Nephron progenitor cell (in vitro differentiated cells): ENCODE results near the gene ERO1A.

Experiments
- DNase-seq: peaks from one replicate; pipeline ENCODE4 v3.0.0; 2021
- H3K27ac Mint-ChIP-seq: 2 replicates; pipeline ENCODE4 v1.8.0; 2021; ENCODE audit warnings: mild to moderate bottlenecking, moderate library complexity, mixed read lengths
- H3K27me3 Mint-ChIP-seq: 2 replicates; pipeline ENCODE4 v1.8.0; 2021; ENCODE audit warnings: mild to moderate bottlenecking, low read depth, mixed read lengths; ENCODE audit not compliant: poor library complexity
- H3K36me3 Mint-ChIP-seq: 2 replicates; pipeline ENCODE4 v1.8.0; 2021; ENCODE audit warnings: low read depth, mixed read lengths
- H3K4me1 Mint-ChIP-seq: 2 replicates; pipeline ENCODE4 v1.8.0; 2021; ENCODE audit warnings: mixed read lengths
- H3K4me3 Mint-ChIP-seq: 2 replicates; pipeline ENCODE4 v1.8.0; 2021; ENCODE audit warnings: mild to moderate bottlenecking, moderate library complexity, mixed read lengths
- H3K9me3 Mint-ChIP-seq: 2 replicates; pipeline ENCODE4 v1.8.0; 2021; ENCODE audit warnings: mild to moderate bottlenecking, moderate library complexity, mixed read lengths
- TF ChIP-seq, protein P1 (sequence below): fragments of 200-600 bp; sonication (generic); IDR thresholded peaks from 2 replicates; pipeline ENCODE4 v1.5.0; 2021; ENCODE audit warnings: antibody characterized with exemption

The ERO1A gene

GRCh38 chr14:52703664-52704063 is 8.3 kb upstream of the ERO1A start:
- TF ChIP-seq, protein P1, sequence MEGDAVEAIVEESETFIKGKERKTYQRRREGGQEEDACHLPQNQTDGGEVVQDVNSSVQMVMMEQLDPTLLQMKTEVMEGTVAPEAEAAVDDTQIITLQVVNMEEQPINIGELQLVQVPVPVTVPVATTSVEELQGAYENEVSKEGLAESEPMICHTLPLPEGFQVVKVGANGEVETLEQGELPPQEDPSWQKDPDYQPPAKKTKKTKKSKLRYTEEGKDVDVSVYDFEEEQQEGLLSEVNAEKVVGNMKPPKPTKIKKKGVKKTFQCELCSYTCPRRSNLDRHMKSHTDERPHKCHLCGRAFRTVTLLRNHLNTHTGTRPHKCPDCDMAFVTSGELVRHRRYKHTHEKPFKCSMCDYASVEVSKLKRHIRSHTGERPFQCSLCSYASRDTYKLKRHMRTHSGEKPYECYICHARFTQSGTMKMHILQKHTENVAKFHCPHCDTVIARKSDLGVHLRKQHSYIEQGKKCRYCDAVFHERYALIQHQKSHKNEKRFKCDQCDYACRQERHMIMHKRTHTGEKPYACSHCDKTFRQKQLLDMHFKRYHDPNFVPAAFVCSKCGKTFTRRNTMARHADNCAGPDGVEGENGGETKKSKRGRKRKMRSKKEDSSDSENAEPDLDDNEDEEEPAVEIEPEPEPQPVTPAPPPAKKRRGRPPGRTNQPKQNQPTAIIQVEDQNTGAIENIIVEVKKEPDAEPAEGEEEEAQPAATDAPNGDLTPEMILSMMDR, result no peak
- H3K27me3 Mint-ChIP-seq, result peaks cover 4% of the 10 kb centered on the region
- peaks cover 8% of the 10 kb centered on the region for H3K9me3 Mint-ChIP-seq
- peaks cover 15% of the 10 kb centered on the region for H3K36me3 Mint-ChIP-seq
- no peak for DNase-seq
- peaks cover 25% of the 10 kb centered on the region for H3K4me1 Mint-ChIP-seq
- no peak overlapping the region for H3K27ac Mint-ChIP-seq
- no peak overlapping the region for H3K4me3 Mint-ChIP-seq

DNA sequence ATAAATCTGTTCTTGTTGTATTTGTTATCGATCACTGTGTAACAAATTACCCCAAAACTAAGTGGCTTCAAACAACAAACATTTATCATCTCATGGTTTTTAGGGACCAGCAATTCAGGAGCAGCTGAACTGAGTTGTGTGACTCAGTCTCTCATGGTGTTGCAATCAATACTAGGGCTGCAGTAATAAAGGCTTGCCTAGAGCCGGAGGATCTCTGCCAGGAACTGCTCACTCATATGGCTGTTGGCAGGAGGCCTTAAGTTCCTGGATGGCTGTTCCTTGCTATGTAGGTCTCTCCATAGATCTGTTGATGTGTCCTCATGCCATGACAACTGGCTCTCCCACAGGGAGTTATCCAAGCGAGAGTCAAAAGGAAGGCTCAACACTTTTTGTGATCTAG is 7.9 kb upstream of the ERO1A start:
- H3K4me1 Mint-ChIP-seq, result peaks cover 21% of the 10 kb centered on the region
- no peak overlapping the region for H3K4me3 Mint-ChIP-seq
- no peak for DNase-seq
- H3K27me3 Mint-ChIP-seq, result peaks cover 4% of the 10 kb centered on the region
- TF ChIP-seq, protein P1, result no peak
- H3K9me3 Mint-ChIP-seq, result peaks cover 8% of the 10 kb centered on the region
- no peak overlapping the region for H3K27ac Mint-ChIP-seq
- H3K36me3 Mint-ChIP-seq, result peaks cover 11% of the 10 kb centered on the region

GRCh38 chr14:52701223-52701622 is 5.9 kb upstream of the ERO1A start:
- Mint-ChIP-seq H3K27ac (no peak overlapping the region), H3K9me3 (peaks cover 2% of the 10 kb centered on the region), H3K36me3 (peaks cover 2% of the 10 kb centered on the region), H3K4me3 (no peak overlapping the region), H3K4me1 (peaks cover under 1% of the 10 kb centered on the region), H3K27me3 (peaks cover 8% of the 10 kb centered on the region)
- DNase-seq, result no peak
- TF ChIP-seq, protein P1, result no peak

- H3K4me1 Mint-ChIP-seq, result no peaks in the 10 kb centered on the region
- no peaks in the 10 kb centered on the region for H3K36me3 Mint-ChIP-seq
- DNase-seq, result no peak
- TF ChIP-seq, protein P1, result no peak
- H3K27me3 Mint-ChIP-seq, result peaks cover 8% of the 10 kb centered on the region
- H3K4me3 Mint-ChIP-seq, result no peak overlapping the region
- no peak overlapping the region for H3K27ac Mint-ChIP-seq
- no peaks in the 10 kb centered on the region for H3K9me3 Mint-ChIP-seq
Observed at GRCh38 chr14:52700701-52701172, 5.4 kb upstream of the ERO1A start.

DNA sequence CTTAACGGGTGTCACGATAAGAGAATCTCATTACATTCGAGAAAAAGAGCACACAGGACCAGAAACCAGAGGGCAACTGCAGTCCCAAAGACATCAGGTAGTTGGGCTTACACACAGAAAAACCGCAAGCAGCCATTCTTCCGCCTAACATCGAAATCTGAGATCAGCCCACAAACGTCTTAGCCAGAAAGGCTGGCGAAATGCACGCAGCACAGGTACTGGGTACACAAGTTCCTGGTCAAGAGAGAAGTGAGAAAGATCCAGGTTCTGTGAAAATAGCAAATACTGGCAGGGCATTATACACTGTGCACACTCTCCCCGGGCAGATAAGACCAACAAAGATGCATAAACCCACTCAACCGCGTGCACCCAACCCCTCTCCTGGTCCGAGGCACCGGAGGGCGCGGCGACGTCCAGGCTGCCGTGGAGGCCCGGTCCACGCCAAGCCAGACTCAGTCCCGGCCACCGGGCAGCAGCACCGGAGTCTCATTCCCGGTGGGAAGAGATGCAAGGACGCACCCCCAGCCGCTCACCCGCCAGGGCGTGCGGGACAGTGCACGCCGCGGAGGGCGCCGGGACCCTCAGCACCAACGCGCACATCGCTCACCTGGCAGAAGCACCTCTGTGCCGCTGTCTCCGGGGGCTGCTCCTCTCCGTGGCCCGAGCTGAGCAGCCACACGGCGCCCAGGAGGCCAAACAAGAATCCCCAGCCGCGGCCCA is 437 bp downstream of the ERO1A start:
- H3K4me1 Mint-ChIP-seq, result peaks cover 35% of the 10 kb centered on the region

More for the DNA sequence above, 437 bp downstream of the ERO1A start:
- H3K9me3 Mint-ChIP-seq, result no peaks in the 10 kb centered on the region
- TF ChIP-seq, protein P1, result no peak
- H3K36me3 Mint-ChIP-seq, result no peaks in the 10 kb centered on the region
- DNase-seq, result peak; percentile 47
- peaks cover 9% of the 10 kb centered on the region for H3K27me3 Mint-ChIP-seq
- H3K27ac Mint-ChIP-seq, result peak overlapping the region; percentile 94
- peak overlapping the region; percentile 99 for H3K4me3 Mint-ChIP-seq
